Panc1 (cell line): ENCODE results near the gene RNASE7. TPM values are rescaled to one million over a fixed set of nuclear protein-coding genes. Genes with fewer than 3 reads are reported as not detected.

Experiments used
- ATAC-seq: fragments of 200-7000 bp; cut with Tn5 transposase; 2 replicates; pipeline ENCODE4 v1.9.1; 2020; ENCODE audit warnings: mild to moderate bottlenecking, moderate library complexity
- BruUV-seq: library from RNA; stranded (reverse); fragments of 400-500 nt; replicated peaks from 2 replicates; lab custom pipeline; 2021; lab: Mats Ljungman, UMichigan
- CTCF ChIA-PET: fragments of 300-600 bp; sonication (Branson Sonifier 250); formaldehyde crosslinking; loops from one replicate; lab custom pipeline; 2022; ENCODE audit warnings: antibody characterized with exemption; lab: Charles Lee
- POLR2A ChIA-PET: fragments of 300-600 bp; sonication (Branson Sonifier 250); formaldehyde crosslinking; loops from one replicate; lab custom pipeline; 2022; ENCODE audit warnings: antibody characterized with exemption; lab: Charles Lee
- DNase-seq: peaks from one replicate; pipeline ENCODE4 v3.0.0-alpha.2; 2010; ENCODE audit warnings: low read depth, low spot score
- H3K27ac ChIP-seq: 2 replicates; pipeline ENCODE4 v1.5.1; 2011; ENCODE audit warnings: mild to moderate bottlenecking, low read length, inconsistent platforms
- H3K27me3 ChIP-seq: fragments of 200-500 bp; sonication (Bioruptor generic); 2 replicates; pipeline ENCODE4 v1.6.0; 2014; ENCODE audit warnings: low read length, inconsistent platforms; ENCODE audit not compliant: control insufficient read depth, insufficient read depth
- H3K36me3 ChIP-seq: fragments of 200-500 bp; sonication (Bioruptor generic); 2 replicates; pipeline ENCODE4 v1.5.1; 2014; ENCODE audit warnings: inconsistent platforms, mild to moderate bottlenecking, low read length, moderate library complexity; ENCODE audit not compliant: control insufficient read depth, insufficient read depth
- H3K4me1 ChIP-seq: 2 replicates; pipeline ENCODE4 v1.5.1; 2011; ENCODE audit warnings: inconsistent platforms, mild to moderate bottlenecking, low read length, moderate library complexity; ENCODE audit not compliant: control insufficient read depth, insufficient read depth
- H3K4me3 ChIP-seq, 2 experiments: 2 replicates each; pipeline ENCODE4 v1.5.1; 2011 to 2012; ENCODE audit warnings: low read depth in 2 of 2, low read length in 2 of 2, mild to moderate bottlenecking in 2 of 2, inconsistent platforms in 1 of 2, moderate library complexity in 1 of 2
- H3K9me3 ChIP-seq: fragments of 200-500 bp; sonication (Bioruptor generic); 2 replicates; pipeline ENCODE4 v1.5.1; 2014; ENCODE audit warnings: low read depth, mild to moderate bottlenecking, inconsistent platforms, low read length, moderate library complexity; ENCODE audit not compliant: control insufficient read depth, insufficient read depth
- CTCF ChIP-seq: fragments of 450-650 bp; IDR thresholded peaks from 2 replicates; pipeline ENCODE4 v1.5.1; 2017; ENCODE audit warnings: mild to moderate bottlenecking
- POLR2AphosphoS5 ChIP-seq: IDR thresholded peaks from 2 replicates; pipeline ENCODE4 v1.6.1; 2012; ENCODE audit warnings: mild to moderate bottlenecking, low read depth, low read length, moderate library complexity
- REST ChIP-seq, 2 experiments: IDR thresholded peaks; 2 replicates each; pipeline ENCODE4 v1.6.1; 2011 to 2012; ENCODE audit warnings: low read depth in 2 of 2, control low read depth in 1 of 2, low read length in 1 of 2, mild to moderate bottlenecking in 1 of 2, moderate library complexity in 1 of 2; ENCODE audit not compliant: insufficient read depth in 1 of 2
- SIN3A ChIP-seq: IDR thresholded peaks from 2 replicates; pipeline ENCODE4 v1.6.1; 2012; ENCODE audit warnings: low read depth, mild to moderate bottlenecking, low read length, moderate library complexity, borderline replicate concordance; ENCODE audit not compliant: insufficient read depth
- TCF7L2 ChIP-seq: IDR thresholded peaks from 2 replicates; pipeline ENCODE4 v1.6.1; 2011; ENCODE audit warnings: mild to moderate bottlenecking, low read depth, low read length, inconsistent platforms
- in situ Hi-C: cut with HindIII; loops from 2 replicates; pipeline ENCODE4 v1.10.0; 2016; ENCODE audit warnings: low sequenced_read_pairs, low pct_unique_long_range_greater_than_20kb
- intact Hi-C: fragments of 100-400 bp; cut with micrococcal nuclease; formaldehyde crosslinking; loops from one replicate; pipeline ENCODE4 v1.10.0; 2022; ENCODE audit not compliant: unreplicated experiment
- total RNA-seq: library from RNA; stranded (reverse); gene quantifications from one replicate; pipeline ENCODE4 v1.2.1, GENCODE V29; 2021; ENCODE audit not compliant: unreplicated experiment

The RNASE7 gene
- total RNA-seq, 1 experiment from 2014 or later, result not detected

- POLR2A ChIA-PET, result no interaction called here
- H3K9me3 ChIP-seq, result no peaks in the 10 kb centered on the region
- no peak for DNase-seq
- CTCF ChIA-PET, result no interaction called here
- no TSS peak for BruUV-seq
- H3K36me3 ChIP-seq, result no peaks in the 10 kb centered on the region
- intact Hi-C loops, result no loop called here
- TF ChIP-seq CTCF, result no peak
- TF ChIP-seq SIN3A, result no peak
- TF ChIP-seq TCF7L2, result no peak
- no peak for TF ChIP-seq REST (IDR thresholded peaks at IDR 0.05; ENCODE audit: insufficient read depth in 1 of 2, low read depth in 2 of 2, low read length in 1 of 2)
- no peak for TF ChIP-seq POLR2AphosphoS5
- H3K27me3 ChIP-seq, result peaks cover 2% of the 10 kb centered on the region; the same call in 1 of the 2 replicates
- no peak for ATAC-seq
- in situ Hi-C loops, result no loop called here
- H3K27ac ChIP-seq, result no peak overlapping the region
- no peak overlapping the region for H3K4me3 ChIP-seq
- H3K4me1 ChIP-seq, result no peaks in the 10 kb centered on the region; the same call in 1 of the 2 replicates
These were observed 15.7 kb upstream of the RNASE7 start for GRCh38 chr14:21026274-21026987.

GRCh38 chr14:21026988-21027315 lies 15.2 kb upstream of the RNASE7 start:
- Histone ChIP-seq H3K27ac (no peak overlapping the region), H3K4me1 (no peaks in the 10 kb centered on the region; the same call in 1 of the 2 replicates), H3K4me3 (no peak overlapping the region), H3K27me3 (peaks cover 2% of the 10 kb centered on the region; the same call in 1 of the 2 replicates), H3K9me3 (no peaks in the 10 kb centered on the region), H3K36me3 (no peaks in the 10 kb centered on the region)
- CTCF ChIA-PET, result no interaction called here
- POLR2A ChIA-PET, result no interaction called here
- TF ChIP-seq POLR2AphosphoS5 (no peak), SIN3A (no peak), REST (IDR thresholded peaks at IDR 0.05; ENCODE audit: insufficient read depth in 1 of 2, low read depth in 2 of 2, low read length in 1 of 2) (no peak)
- ATAC-seq (no peak), DNase-seq (no peak)
- no TSS peak for BruUV-seq
- intact Hi-C loops, result no loop called here
- in situ Hi-C loops, result no loop called here
